Mesendoderm (in vitro differentiated cells): ENCODE data around the gene ZNF385A.

ENCODE experiments used
- DNase-seq: peaks from one replicate; pipeline ENCODE4 v3.0.0; 2013
- H2AK5ac ChIP-seq: 2 replicates; pipeline ENCODE4 v1.6.1; 2013; ENCODE audit warnings: low read length, inconsistent platforms
- H2BK120ac ChIP-seq: 2 replicates; pipeline ENCODE4 v1.6.1; 2013; ENCODE audit warnings: low read depth, mild to moderate bottlenecking, low read length, moderate library complexity, mixed read lengths
- H2BK15ac ChIP-seq: replicated peaks from 2 replicates; pipeline ENCODE4 v1.6.1; 2013; ENCODE audit warnings: low read depth, mild to moderate bottlenecking, moderate library complexity
- H2BK5ac ChIP-seq: 2 replicates; pipeline ENCODE4 v1.6.1; 2013; ENCODE audit warnings: low read length, inconsistent platforms
- H3K18ac ChIP-seq: 2 replicates; pipeline ENCODE4 v1.6.1; 2013; ENCODE audit warnings: mild to moderate bottlenecking, low read length, mixed read lengths
- H3K23ac ChIP-seq: one replicate; pipeline ENCODE4 v1.6.1; 2013; ENCODE audit warnings: low read length
- H3K27ac ChIP-seq: 2 replicates; pipeline ENCODE4 v1.5.1; 2013; ENCODE audit warnings: low read depth, mild to moderate bottlenecking, inconsistent platforms, low read length, moderate library complexity
- H3K27me3 ChIP-seq: 2 replicates; pipeline ENCODE4 v1.6.1; 2013; ENCODE audit warnings: low read length, control low read depth, mild to moderate bottlenecking, inconsistent platforms; ENCODE audit not compliant: insufficient read depth, poor library complexity
- H3K36me3 ChIP-seq: 2 replicates; pipeline ENCODE4 v1.6.1; 2013; ENCODE audit warnings: low read length, inconsistent platforms; ENCODE audit not compliant: control insufficient read depth, insufficient read depth
- H3K4ac ChIP-seq: one replicate; pipeline ENCODE4 v1.6.1; 2013; ENCODE audit warnings: low read depth, mild to moderate bottlenecking, low read length, moderate library complexity
- H3K4me1 ChIP-seq: 2 replicates; pipeline ENCODE4 v1.6.1; 2013; ENCODE audit warnings: low read depth, low read length, inconsistent platforms; ENCODE audit not compliant: control insufficient read depth
- H3K4me2 ChIP-seq: 2 replicates; pipeline ENCODE4 v1.6.1; 2013; ENCODE audit warnings: low read length
- H3K4me3 ChIP-seq: 2 replicates; pipeline ENCODE4 v1.5.1; 2013; ENCODE audit warnings: mild to moderate bottlenecking, low read length
- H3K56ac ChIP-seq: one replicate; pipeline ENCODE4 v1.6.1; 2013; ENCODE audit warnings: low read length
- H3K79me1 ChIP-seq: 2 replicates; pipeline ENCODE4 v1.6.1; 2013; ENCODE audit warnings: low read length, inconsistent platforms
- H3K79me2 ChIP-seq: 2 replicates; pipeline ENCODE4 v1.6.1; 2013; ENCODE audit warnings: mild to moderate bottlenecking, low read length; ENCODE audit not compliant: control insufficient read depth, insufficient read depth
- H3K9ac ChIP-seq: 2 replicates; pipeline ENCODE4 v1.6.1; 2013; ENCODE audit warnings: low read length, inconsistent platforms
- H4K5ac ChIP-seq: one replicate; pipeline ENCODE4 v1.6.1; 2013; ENCODE audit warnings: low read length
- H4K8ac ChIP-seq: one replicate; pipeline ENCODE4 v1.6.1; 2013; ENCODE audit warnings: low read depth, mild to moderate bottlenecking, control low read depth, low read length, moderate library complexity
- WGBS: extraction: QIAGEN DNeasy Blood & Tissue Kit; methylation state at CpG from one replicate; pipeline ENCODE4 v1.1.7; 2013; ENCODE audit warnings: low lambda C conversion rate, missing lambda C conversion rate; ENCODE audit not compliant: insufficient coverage; ENCODE audit errors: extremely low coverage; 5-methylcytosine and 5-hydroxymethylcytosine counted together

Gene ZNF385A

GRCh38 chr12:54373649-54374561 lies 10.6 kb downstream of the ZNF385A start:
- H3K79me1 ChIP-seq, result no peaks in the 10 kb centered on the region
- no peak overlapping the region for H2BK5ac ChIP-seq
- H2BK15ac ChIP-seq, result no peak overlapping the region
- no peak overlapping the region for H2BK120ac ChIP-seq
- DNase-seq, result no peak
- H3K4me1 ChIP-seq, result peaks cover 15% of the 10 kb centered on the region
- H3K4me2 ChIP-seq, result no peak overlapping the region
- H3K27me3 ChIP-seq, result no peaks in the 10 kb centered on the region
- H3K18ac ChIP-seq, result no peak overlapping the region
- no peak overlapping the region for H4K5ac ChIP-seq
- H3K4ac ChIP-seq, result no peak overlapping the region
- whole genome bisulfite sequencing, result no CpG with 5 or more reads among the region's 10 CpGs
- H2AK5ac ChIP-seq, result no peak overlapping the region
- H3K56ac ChIP-seq, result no peak overlapping the region
- no peak overlapping the region for H3K4me3 ChIP-seq
- no peak overlapping the region for H3K9ac ChIP-seq
- H3K27ac ChIP-seq, result no peak overlapping the region
- no peaks in the 10 kb centered on the region for H3K36me3 ChIP-seq
- no peak overlapping the region for H4K8ac ChIP-seq
- H3K79me2 ChIP-seq, result no peaks in the 10 kb centered on the region
- no peak overlapping the region for H3K23ac ChIP-seq

GRCh38 chr12:54372113-54372806 lies 12.3 kb downstream of the ZNF385A start:
- Histone ChIP-seq H2AK5ac (no peak overlapping the region), H3K4me1 (peaks cover 14% of the 10 kb centered on the region), H3K4me2 (no peak overlapping the region), H3K56ac (no peak overlapping the region), H2BK120ac (no peak overlapping the region), H3K9ac (no peak overlapping the region), H3K23ac (no peak overlapping the region), H3K36me3 (no peaks in the 10 kb centered on the region), H4K5ac (no peak overlapping the region), H3K79me1 (no peaks in the 10 kb centered on the region), H2BK5ac (no peak overlapping the region), H3K27me3 (no peaks in the 10 kb centered on the region), H2BK15ac (no peak overlapping the region), H3K27ac (no peak overlapping the region), H3K79me2 (no peaks in the 10 kb centered on the region), H3K18ac (no peak overlapping the region), H3K4me3 (no peak overlapping the region), H4K8ac (no peak overlapping the region), H3K4ac (no peak overlapping the region)
- no peak for DNase-seq
- no CpG with 5 or more reads among the region's 8 CpGs for whole genome bisulfite sequencing

- H3K18ac ChIP-seq, result no peak overlapping the region
- no CpG with 5 or more reads among the region's 5 CpGs for WGBS
- H4K5ac ChIP-seq, result no peak overlapping the region
- H2AK5ac ChIP-seq, result no peak overlapping the region
- no peaks in the 10 kb centered on the region for H3K79me1 ChIP-seq
- H2BK120ac ChIP-seq, result no peak overlapping the region
- H3K36me3 ChIP-seq, result no peaks in the 10 kb centered on the region
- no peak overlapping the region for H3K23ac ChIP-seq
- H3K56ac ChIP-seq, result no peak overlapping the region
- no peak overlapping the region for H2BK15ac ChIP-seq
- peaks cover 10% of the 10 kb centered on the region for H3K4me1 ChIP-seq
- H3K9ac ChIP-seq, result no peak overlapping the region
- no peak overlapping the region for H3K4me2 ChIP-seq
- H3K27ac ChIP-seq, result no peak overlapping the region
- no peak overlapping the region for H3K4me3 ChIP-seq
- H4K8ac ChIP-seq, result no peak overlapping the region
- no peaks in the 10 kb centered on the region for H3K79me2 ChIP-seq
- H2BK5ac ChIP-seq, result no peak overlapping the region
- H3K27me3 ChIP-seq, result no peaks in the 10 kb centered on the region
- H3K4ac ChIP-seq, result no peak overlapping the region
- no peak for DNase-seq
Observed at GRCh38 chr12:54371328-54372112, 13.0 kb downstream of the ZNF385A start.

GRCh38 chr12:54370171-54370730 lies 14.3 kb downstream of the ZNF385A start:
- peak overlapping the region; percentile 81 for H3K56ac ChIP-seq
- WGBS, result no CpG with 5 or more reads among the region's 44 CpGs
- no peak overlapping the region for H3K27ac ChIP-seq
- no peak overlapping the region for H2BK15ac ChIP-seq
- H3K18ac ChIP-seq, result peak overlapping the region; percentile 41
- no peak overlapping the region for H4K8ac ChIP-seq
- H3K9ac ChIP-seq, result peak overlapping the region; percentile 61
- H3K4ac ChIP-seq, result no peak overlapping the region
- H3K79me2 ChIP-seq, result no peaks in the 10 kb centered on the region
- H3K36me3 ChIP-seq, result no peaks in the 10 kb centered on the region
- H2BK120ac ChIP-seq, result no peak overlapping the region
- H3K23ac ChIP-seq, result no peak overlapping the region
- no peak overlapping the region for H2AK5ac ChIP-seq
- peak overlapping the region; percentile 42 for H3K4me2 ChIP-seq
- H4K5ac ChIP-seq, result no peak overlapping the region
- no peaks in the 10 kb centered on the region for H3K27me3 ChIP-seq
- DNase-seq, result peak; percentile 92
- no peaks in the 10 kb centered on the region for H3K79me1 ChIP-seq
- no peak overlapping the region for H2BK5ac ChIP-seq
- peaks cover 6% of the 10 kb centered on the region for H3K4me1 ChIP-seq
- H3K4me3 ChIP-seq, result no peak overlapping the region

GRCh38 chr12:54369597-54370131 lies 14.9 kb downstream of the ZNF385A start:
- Histone ChIP-seq H3K4me2 (peak overlapping the region; percentile 49), H3K56ac (peak overlapping the region; percentile 74), H3K27me3 (no peaks in the 10 kb centered on the region), H2BK120ac (no peak overlapping the region), H4K5ac (no peak overlapping the region), H2BK5ac (no peak overlapping the region), H3K9ac (peak overlapping the region; percentile 35), H2AK5ac (no peak overlapping the region), H2BK15ac (no peak overlapping the region), H3K79me1 (no peaks in the 10 kb centered on the region), H3K4me3 (no peak overlapping the region), H3K18ac (peak overlapping the region; percentile 41), H3K4ac (no peak overlapping the region), H3K27ac (no peak overlapping the region), H3K4me1 (peaks cover 6% of the 10 kb centered on the region), H3K79me2 (no peaks in the 10 kb centered on the region), H4K8ac (no peak overlapping the region), H3K23ac (no peak overlapping the region), H3K36me3 (no peaks in the 10 kb centered on the region)
- no CpG with 5 or more reads among the region's 21 CpGs for WGBS
- no peak for DNase-seq
